OCI-LY1 (cell line): Measurements from ENCODE around the gene CRADD.

Experiments used
- H2AFZ ChIP-seq: fragments of 200-600 bp; sonication (generic), shearing (Covaris generic); 2 replicates; pipeline ENCODE4 v1.6.0; 2014; ENCODE audit warnings: antibody characterized with exemption, mild to moderate bottlenecking, low read length
- H3F3A ChIP-seq: fragments of 200-600 bp; sonication (generic), shearing (Covaris generic); 2 replicates; pipeline ENCODE4 v1.6.0; 2014; ENCODE audit warnings: mild to moderate bottlenecking, antibody characterized with exemption, low read length, moderate library complexity; ENCODE audit not compliant: insufficient read depth
- H3K27ac ChIP-seq: fragments of 200-600 bp; sonication (generic); 2 replicates; pipeline ENCODE4 v1.5.1; 2014; ENCODE audit warnings: low read length, mixed run types, mild to moderate bottlenecking, low read depth; ENCODE audit not compliant: poor library complexity, severe bottlenecking
- H3K27me3 ChIP-seq: fragments of 200-600 bp; sonication (generic); 2 replicates; pipeline ENCODE4 v1.6.0; 2014; ENCODE audit warnings: antibody characterized with exemption, mild to moderate bottlenecking, low read length, moderate library complexity; ENCODE audit not compliant: insufficient read depth
- H3K36me3 ChIP-seq: fragments of 200-600 bp; sonication (generic); 2 replicates; pipeline ENCODE4 v1.6.1; 2014; ENCODE audit warnings: mild to moderate bottlenecking, antibody characterized with exemption, low read length, moderate library complexity, mixed read lengths; ENCODE audit not compliant: insufficient read depth
- H3K4me1 ChIP-seq: fragments of 200-600 bp; sonication (generic); 2 replicates; pipeline ENCODE4 v1.5.1; 2014; ENCODE audit warnings: mild to moderate bottlenecking, low read length, moderate library complexity; ENCODE audit not compliant: insufficient read depth, severe bottlenecking
- H3K4me2 ChIP-seq: fragments of 200-600 bp; sonication (generic), shearing (Covaris generic); 2 replicates; pipeline ENCODE4 v1.6.1; 2014; ENCODE audit warnings: low read length
- H3K4me3 ChIP-seq: fragments of 200-600 bp; sonication (generic); 2 replicates; pipeline ENCODE4 v1.5.1; 2014; ENCODE audit warnings: low read length, low read depth, mild to moderate bottlenecking, mixed read lengths; ENCODE audit not compliant: poor library complexity, severe bottlenecking
- H3K79me2 ChIP-seq: fragments of 200-600 bp; shearing (Covaris generic); 2 replicates; pipeline ENCODE4 v1.6.1; 2016; ENCODE audit warnings: mixed run types, low read length, mixed read lengths; ENCODE audit not compliant: insufficient read depth
- H3K9ac ChIP-seq: fragments of 200-600 bp; sonication (generic), shearing (Covaris generic); 2 replicates; pipeline ENCODE4 v1.6.1; 2014; ENCODE audit warnings: mild to moderate bottlenecking, low read length, mixed read lengths
- H3K9me2 ChIP-seq: fragments of 200-600 bp; sonication (generic), shearing (Covaris generic); 2 replicates; pipeline ENCODE4 v1.6.1; 2014; ENCODE audit warnings: low read depth, mild to moderate bottlenecking, low read length, mixed read lengths
- H3K9me3 ChIP-seq: fragments of 200-600 bp; shearing (Covaris generic); 2 replicates; pipeline ENCODE4 v1.6.1; 2014; ENCODE audit warnings: low read length, mixed read lengths
- H4K20me1 ChIP-seq: fragments of 200-600 bp; sonication (generic), shearing (Covaris generic); 2 replicates; pipeline ENCODE4 v1.6.0; 2016; ENCODE audit warnings: mild to moderate bottlenecking, low read length; ENCODE audit not compliant: insufficient read depth
- EZH2 ChIP-seq: fragments of 200-600 bp; sonication (generic), shearing (Covaris generic); IDR thresholded peaks from 2 replicates; pipeline ENCODE4 v1.8.0; 2017; ENCODE audit warnings: borderline replicate concordance, mixed run types, mild to moderate bottlenecking, antibody characterized with exemption, low read length, moderate library complexity, mixed read lengths
- TF ChIP-seq, protein P1 (sequence below): fragments of 200-600 bp; sonication (generic), shearing (Covaris generic); IDR thresholded peaks from 2 replicates; pipeline ENCODE4 v1.5.1; 2017; ENCODE audit warnings: mild to moderate bottlenecking, antibody characterized with exemption, low read length, moderate library complexity, mixed read lengths

CRADD gene

DNA sequence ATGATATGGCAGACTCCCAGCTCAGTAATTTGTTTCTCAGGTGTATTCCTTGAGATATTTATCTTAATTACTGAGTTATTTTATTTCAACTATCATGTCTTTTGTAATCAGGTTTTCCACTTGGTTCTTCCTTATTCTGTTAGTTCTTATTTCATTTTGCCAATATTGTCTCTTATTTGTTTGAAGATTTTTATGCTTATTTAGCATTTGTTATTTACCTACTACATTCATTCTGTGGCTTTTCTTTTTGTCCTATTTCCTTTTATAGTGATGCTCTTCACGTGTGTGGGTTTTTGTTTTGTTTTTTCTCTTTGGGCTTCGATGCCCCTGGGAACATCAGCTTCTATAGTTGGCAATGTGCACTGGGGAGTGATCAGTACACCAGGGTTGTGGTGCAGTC is 40.5 kb upstream of the CRADD start:
- no peak overlapping the region for H2AFZ ChIP-seq
- no peak overlapping the region for H3K4me3 ChIP-seq
- H3K36me3 ChIP-seq, result no peaks in the 10 kb centered on the region
- no peaks in the 10 kb centered on the region for H3F3A ChIP-seq
- no peaks in the 10 kb centered on the region for H4K20me1 ChIP-seq
- no peaks in the 10 kb centered on the region for H3K79me2 ChIP-seq
- no peaks in the 10 kb centered on the region for H3K9me3 ChIP-seq
- no peaks in the 10 kb centered on the region for H3K27me3 ChIP-seq
- no peaks in the 10 kb centered on the region for H3K9me2 ChIP-seq
- H3K27ac ChIP-seq, result no peak overlapping the region
- no peak overlapping the region for H3K9ac ChIP-seq
- no peaks in the 10 kb centered on the region for H3K4me1 ChIP-seq
- TF ChIP-seq, protein P1, sequence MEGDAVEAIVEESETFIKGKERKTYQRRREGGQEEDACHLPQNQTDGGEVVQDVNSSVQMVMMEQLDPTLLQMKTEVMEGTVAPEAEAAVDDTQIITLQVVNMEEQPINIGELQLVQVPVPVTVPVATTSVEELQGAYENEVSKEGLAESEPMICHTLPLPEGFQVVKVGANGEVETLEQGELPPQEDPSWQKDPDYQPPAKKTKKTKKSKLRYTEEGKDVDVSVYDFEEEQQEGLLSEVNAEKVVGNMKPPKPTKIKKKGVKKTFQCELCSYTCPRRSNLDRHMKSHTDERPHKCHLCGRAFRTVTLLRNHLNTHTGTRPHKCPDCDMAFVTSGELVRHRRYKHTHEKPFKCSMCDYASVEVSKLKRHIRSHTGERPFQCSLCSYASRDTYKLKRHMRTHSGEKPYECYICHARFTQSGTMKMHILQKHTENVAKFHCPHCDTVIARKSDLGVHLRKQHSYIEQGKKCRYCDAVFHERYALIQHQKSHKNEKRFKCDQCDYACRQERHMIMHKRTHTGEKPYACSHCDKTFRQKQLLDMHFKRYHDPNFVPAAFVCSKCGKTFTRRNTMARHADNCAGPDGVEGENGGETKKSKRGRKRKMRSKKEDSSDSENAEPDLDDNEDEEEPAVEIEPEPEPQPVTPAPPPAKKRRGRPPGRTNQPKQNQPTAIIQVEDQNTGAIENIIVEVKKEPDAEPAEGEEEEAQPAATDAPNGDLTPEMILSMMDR, result no peak
- TF ChIP-seq EZH2, result no peak
- H3K4me2 ChIP-seq, result no peak overlapping the region

DNA sequence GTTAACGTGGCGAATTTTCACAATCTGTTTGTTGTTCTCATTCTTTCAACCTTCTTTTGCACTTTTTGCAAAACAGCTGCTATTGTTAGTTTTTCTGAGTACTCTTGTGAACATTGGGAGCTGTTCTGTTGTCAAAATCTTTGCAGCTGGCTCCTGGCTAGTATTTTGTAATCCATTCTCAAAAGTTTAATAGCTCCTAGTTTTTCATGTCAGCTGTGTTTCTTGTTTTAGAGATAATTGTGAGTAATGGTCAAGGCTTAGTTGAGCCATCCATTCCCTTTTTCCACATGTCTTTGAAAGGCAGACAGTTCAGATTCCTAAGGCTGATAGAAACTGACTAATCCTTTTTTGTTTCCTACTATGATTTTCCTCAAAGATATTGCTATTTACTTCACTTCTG is 39.1 kb upstream of the CRADD start:
- no peaks in the 10 kb centered on the region for H4K20me1 ChIP-seq
- H3K4me1 ChIP-seq, result no peaks in the 10 kb centered on the region
- H3K9ac ChIP-seq, result no peak overlapping the region
- H3K9me2 ChIP-seq, result no peaks in the 10 kb centered on the region
- H3K4me3 ChIP-seq, result no peak overlapping the region
- no peak overlapping the region for H2AFZ ChIP-seq
- no peaks in the 10 kb centered on the region for H3K27me3 ChIP-seq
- H3K79me2 ChIP-seq, result no peaks in the 10 kb centered on the region
- H3K9me3 ChIP-seq, result no peaks in the 10 kb centered on the region
- no peak overlapping the region for H3K27ac ChIP-seq
- TF ChIP-seq, protein P1, result no peak
- TF ChIP-seq EZH2, result no peak
- no peaks in the 10 kb centered on the region for H3F3A ChIP-seq
- H3K4me2 ChIP-seq, result no peak overlapping the region
- no peaks in the 10 kb centered on the region for H3K36me3 ChIP-seq

DNA sequence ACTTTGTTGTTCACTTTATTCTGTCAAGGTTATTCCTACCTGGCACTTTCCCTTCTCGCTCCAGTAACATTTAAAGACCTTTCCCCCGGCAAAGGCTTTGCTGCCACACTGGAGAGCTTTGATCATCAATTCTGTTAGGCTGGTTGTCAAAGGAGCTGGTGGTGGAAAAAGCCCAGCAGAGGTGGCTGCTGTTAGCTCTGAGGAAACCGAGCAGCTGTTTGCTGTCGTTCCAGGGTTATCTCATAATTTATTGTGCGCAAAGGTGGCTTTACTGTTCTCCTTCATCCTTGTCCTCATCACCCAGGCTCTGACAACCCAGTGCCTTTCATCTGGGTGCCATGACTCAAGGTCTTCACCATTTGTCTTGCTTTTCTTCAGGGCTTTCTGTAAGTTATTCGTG is 38.2 kb upstream of the CRADD start:
- no peaks in the 10 kb centered on the region for H3K9me2 ChIP-seq
- no peaks in the 10 kb centered on the region for H3K79me2 ChIP-seq
- no peak overlapping the region for H3K27ac ChIP-seq
- H3K9ac ChIP-seq, result no peak overlapping the region
- no peaks in the 10 kb centered on the region for H3K4me1 ChIP-seq
- H3K4me3 ChIP-seq, result no peak overlapping the region
- no peaks in the 10 kb centered on the region for H4K20me1 ChIP-seq
- no peaks in the 10 kb centered on the region for H3K27me3 ChIP-seq
- TF ChIP-seq, protein P1, result no peak
- no peak for TF ChIP-seq EZH2
- no peaks in the 10 kb centered on the region for H3F3A ChIP-seq
- no peaks in the 10 kb centered on the region; the same call in 1 of the 2 replicates for H3K36me3 ChIP-seq
- no peak overlapping the region for H3K4me2 ChIP-seq
- H3K9me3 ChIP-seq, result no peaks in the 10 kb centered on the region
- H2AFZ ChIP-seq, result no peak overlapping the region
